HepG2 (cell line): ENCODE results near the gene OARD1.

Experiments
- CTCF ChIP-seq: sonication (generic); formaldehyde crosslinking; IDR thresholded peaks from 2 replicates; pipeline ENCODE4 v1.5.0; 2020; ENCODE audit warnings: mild to moderate bottlenecking, missing genetic modification reagents, moderate library complexity
- EP300 ChIP-seq, 3 experiments: sonication (generic) in 1 of 3; formaldehyde crosslinking in 1 of 3; IDR thresholded peaks; 2 replicates each; pipeline versions ENCODE4 v1.5.1 to v1.6.1; 2011 to 2020; ENCODE audit warnings: low read depth in 2 of 3, low read length in 2 of 3, borderline replicate concordance in 1 of 3, improper control_type of control experiment in 1 of 3, mild to moderate bottlenecking in 1 of 3, missing genetic modification reagents in 1 of 3, moderate library complexity in 1 of 3
- FOXK2 ChIP-seq: fragments of 450-650 bp; IDR thresholded peaks from 2 replicates; pipeline ENCODE4 v1.6.1; 2016
- HNRNPH1 ChIP-seq: fragments of 200-400 bp; formaldehyde crosslinking; optimal IDR thresholded peaks from 2 replicates; pipeline ENCODE3; 2017; ENCODE audit warnings: mild to moderate bottlenecking, low read depth, low read length
- MYNN ChIP-seq: sonication (generic); formaldehyde crosslinking; IDR thresholded peaks from 2 replicates; pipeline ENCODE4 v1.4.0; 2020; ENCODE audit warnings: mild to moderate bottlenecking, low read depth, missing genetic modification reagents
- NR2C2 ChIP-seq: sonication (generic); formaldehyde crosslinking; IDR thresholded peaks from 2 replicates; pipeline ENCODE4 v1.4.0; 2020; ENCODE audit warnings: missing genetic modification reagents, mild to moderate bottlenecking, moderate library complexity, borderline replicate concordance
- NR2F1 ChIP-seq, 2 experiments: fragments of 450-650 bp in 1 of 2; formaldehyde crosslinking in 1 of 2; IDR thresholded peaks; 2 replicates each; pipeline versions ENCODE4 v1.5.0 to v1.6.1; 2016 to 2020; ENCODE audit warnings: mild to moderate bottlenecking in 1 of 2, missing compliant biosample characterization in 1 of 2, missing genetic modification reagents in 1 of 2, moderate library complexity in 1 of 2
- PBX3 ChIP-seq: sonication (generic); formaldehyde crosslinking; IDR thresholded peaks from 2 replicates; pipeline ENCODE4 v1.8.1; 2023; ENCODE audit warnings: missing genetic modification reagents, inconsistent platforms, borderline replicate concordance
- RAD21 ChIP-seq: fragments of 450-650 bp; formaldehyde crosslinking; IDR thresholded peaks from 2 replicates; pipeline ENCODE4 v1.5.0; 2020; ENCODE audit warnings: mild to moderate bottlenecking
- RORA ChIP-seq: sonication (generic); formaldehyde crosslinking; IDR thresholded peaks from 2 replicates; pipeline ENCODE4 v1.5.0; 2020; ENCODE audit warnings: mild to moderate bottlenecking, missing genetic modification reagents, moderate library complexity
- TAF1 ChIP-seq: sonication (generic); formaldehyde crosslinking; IDR thresholded peaks from 2 replicates; pipeline ENCODE4 v1.4.0; 2020; ENCODE audit warnings: missing genetic modification reagents
- ZFP36 ChIP-seq: fragments of 150-350 bp; IDR thresholded peaks from 2 replicates; pipeline ENCODE4 v1.6.1; 2018; ENCODE audit warnings: borderline replicate concordance, low read length, low read depth; ENCODE audit not compliant: partially characterized antibody
- ZNF431 ChIP-seq: sonication (generic); formaldehyde crosslinking; IDR thresholded peaks from 2 replicates; pipeline ENCODE4 v1.9.0; 2022; ENCODE audit warnings: missing genetic modification reagents, low read depth, mild to moderate bottlenecking, borderline replicate concordance
- ZNF749 ChIP-seq: sonication (generic); formaldehyde crosslinking; IDR thresholded peaks from 2 replicates; pipeline ENCODE4 v1.8.0; 2022; ENCODE audit warnings: mild to moderate bottlenecking, missing genetic modification reagents, moderate library complexity, borderline replicate concordance

- no peak for TF ChIP-seq CTCF (CRISPR knock-in tag)
- no peak for TF ChIP-seq ZNF431 (CRISPR knock-in tag)
- TF ChIP-seq PBX3 (CRISPR knock-in tag) = no peak
- no peak for TF ChIP-seq NR2F1 (CRISPR knock-in tag; IDR thresholded peaks at IDR 0.05)
- no peak for TF ChIP-seq FOXK2
- TF ChIP-seq ZFP36 = no peak
- no peak for TF ChIP-seq HNRNPH1
- no peak for TF ChIP-seq MYNN (CRISPR knock-in tag)
- no peak for TF ChIP-seq TAF1 (CRISPR knock-in tag)
- no peak for TF ChIP-seq RORA (CRISPR knock-in tag)
- no peak for TF ChIP-seq RAD21
- no peak for TF ChIP-seq NR2C2
- no peak for TF ChIP-seq ZNF749 (CRISPR knock-in tag)
- 0 out of 4 replicates have a peak, but pooled peaks of 1 of the 2 experiments have one; percentile 23 for TF ChIP-seq EP300 (IDR thresholded peaks at IDR 0.05; ENCODE audit: low read depth in 2 of 2, low read length in 2 of 2)
- no peak for TF ChIP-seq EP300 (CRISPR knock-in tag; IDR thresholded peaks at IDR 0.05; ENCODE audit: borderline replicate concordance)
Observed at GRCh38 chr6:41074692-41075436, 2.7 kb upstream of the OARD1 start.
